ENCODE data around the gene IGF2BP2. TPM values are rescaled to one million over a fixed set of nuclear protein-coding genes. Genes with fewer than 3 reads are reported as not detected.

Gene IGF2BP2
- total RNA-seq, 6 donors from 2014 or later: 11.4 to 60.3 (median 24.9) TPM

GRCh38 chr3:185696039-185696438, 128.8 kb downstream of the IGF2BP2 start:
- Histone ChIP-seq H3K27ac (no peak overlapping the region), H3K4me1 (no peaks in the 10 kb centered on the region), H3K9me3 (no peaks in the 10 kb centered on the region), H3K27me3 (no peaks in the 10 kb centered on the region), H3K36me3 (no peaks in the 10 kb centered on the region), H3K4me3 (no peak overlapping the region)
- DNase-seq: no peak
- TF ChIP-seq POLR2AphosphoS5 (IDR thresholded peaks at IDR 0.05): no peak
- no peak for TF ChIP-seq POLR2A (IDR thresholded peaks at IDR 0.05)
- no peak for TF ChIP-seq CTCF (IDR thresholded peaks at IDR 0.05)
- no peak for TF ChIP-seq EP300 (IDR thresholded peaks at IDR 0.05)
- WGBS, 2 donors: 84 to 85% methylated on average over 6 of the region's 6 CpGs
- ATAC-seq (ENCODE audit: low FRiP score in 2 of 2): no peak

- Histone ChIP-seq H3K9me3 (no peaks in the 10 kb centered on the region), H3K4me1 (no peaks in the 10 kb centered on the region), H3K36me3 (peaks cover 0 to 3% (median 1%) of the 10 kb centered on the region in 4 donors), H3K27ac (no peak overlapping the region), H3K27me3 (no peaks in the 10 kb centered on the region), H3K4me3 (no peak overlapping the region)
- DNase-seq: no peak
- 77 to 83% methylated on average over 4 of the region's 4 CpGs for WGBS, 2 donors
- no peak for ATAC-seq (ENCODE audit: low FRiP score in 2 of 2)
- TF ChIP-seq POLR2A (IDR thresholded peaks at IDR 0.05) (no peak), EP300 (IDR thresholded peaks at IDR 0.05) (no peak), CTCF (IDR thresholded peaks at IDR 0.05) (no peak), POLR2AphosphoS5 (IDR thresholded peaks at IDR 0.05) (no peak)
Measured at GRCh38 chr3:185693985-185694653, 130.7 kb downstream of the IGF2BP2 start.

GRCh38 chr3:185691622-185692021, 133.2 kb downstream of the IGF2BP2 start:
- peaks cover 0 to 17% (median 7%) of the 10 kb centered on the region in 4 donors for H3K36me3 ChIP-seq
- ATAC-seq (ENCODE audit: low FRiP score in 2 of 2) (no peak), DNase-seq (no peak)
- H3K4me3 ChIP-seq: no peak overlapping the region
- TF ChIP-seq CTCF (IDR thresholded peaks at IDR 0.05) (no peak), EP300 (IDR thresholded peaks at IDR 0.05) (no peak), POLR2AphosphoS5 (IDR thresholded peaks at IDR 0.05) (no peak), POLR2A (IDR thresholded peaks at IDR 0.05) (no peak)
- H3K27ac ChIP-seq: no peak overlapping the region
- no peaks in the 10 kb centered on the region for H3K9me3 ChIP-seq
- H3K4me1 ChIP-seq: no peaks in the 10 kb centered on the region
- 89 to 91% methylated on average over 2 of the region's 2 CpGs for WGBS, 2 donors
- H3K27me3 ChIP-seq: no peaks in the 10 kb centered on the region

GRCh38 chr3:185687271-185687878, 137.5 kb downstream of the IGF2BP2 start:
- Histone ChIP-seq H3K27me3 (no peaks in the 10 kb centered on the region), H3K36me3 (peaks cover 0 to 34% (median 9%) of the 10 kb centered on the region in 4 donors), H3K27ac (no peak overlapping the region), H3K9me3 (no peaks in the 10 kb centered on the region), H3K4me1 (no peaks in the 10 kb centered on the region), H3K4me3 (no peak overlapping the region)
- 75 to 83% methylated on average over 6 of the region's 6 CpGs for WGBS, 2 donors
- no peak for TF ChIP-seq CTCF (IDR thresholded peaks at IDR 0.05)
- no peak for TF ChIP-seq POLR2AphosphoS5 (IDR thresholded peaks at IDR 0.05)
- no peak for TF ChIP-seq EP300 (IDR thresholded peaks at IDR 0.05)
- no peak for TF ChIP-seq POLR2A (IDR thresholded peaks at IDR 0.05)
- no peak for DNase-seq
- no peak for ATAC-seq (ENCODE audit: low FRiP score in 2 of 2)

Measured in upper lobe of left lung (tissue), 6 donors.